Hindlimb muscle (tissue), 1 donor: ENCODE measurements around the gene RNF212. TPM values are rescaled to one million over a fixed set of nuclear protein-coding genes. Genes with fewer than 3 reads are reported as not detected.

Experiments
- DNase-seq: peaks from one replicate; pipeline ENCODE4 v3.0.0-alpha.2; 2013
- polyA plus RNA-seq: library from polyadenylated mRNA; unstranded; fragments of 120-200 nt; gene quantifications from one replicate; pipeline ENCODE4 v1.2.1, GENCODE V29; 2013; ENCODE audit not compliant: insufficient read length

RNF212 gene
- polyA plus RNA-seq, 1 donor = 3.6 TPM

- no peak for DNase-seq
These were observed 22.6 kb downstream of the RNF212 start for GRCh38 chr4:1090465-1091440.

- no peak for DNase-seq
These were observed 23.3 kb downstream of the RNF212 start for GRCh38 chr4:1090036-1090435.

- DNase-seq = no peak
These were observed 26.0 kb downstream of the RNF212 start for GRCh38 chr4:1087371-1087770.

- DNase-seq = no peak
These were observed 27.4 kb downstream of the RNF212 start for GRCh38 chr4:1086011-1086410.

GRCh38 chr4:1085404-1085799 is 28.0 kb downstream of the RNF212 start:
- DNase-seq = no peak

GRCh38 chr4:1084796-1085403 is 28.5 kb downstream of the RNF212 start:
- no peak for DNase-seq

GRCh38 chr4:1084394-1084793 is 29.0 kb downstream of the RNF212 start:
- no peak for DNase-seq

GRCh38 chr4:1082215-1083182 is 30.9 kb downstream of the RNF212 start:
- no peak for DNase-seq

GRCh38 chr4:1081689-1082040 is 31.7 kb downstream of the RNF212 start:
- DNase-seq = no peak

GRCh38 chr4:1080961-1081688 is 32.2 kb downstream of the RNF212 start:
- DNase-seq = no peak

- DNase-seq = no peak
These were observed 32.9 kb downstream of the RNF212 start for GRCh38 chr4:1080432-1080831.

GRCh38 chr4:1079711-1080265 is 33.6 kb downstream of the RNF212 start:
- no peak for DNase-seq

GRCh38 chr4:1078490-1078889 is 34.9 kb downstream of the RNF212 start:
- DNase-seq = no peak

- no peak for DNase-seq
These were observed 35.5 kb downstream of the RNF212 start for GRCh38 chr4:1077711-1078477.

- no peak for DNase-seq
These were observed 37.3 kb downstream of the RNF212 start for GRCh38 chr4:1075809-1076699.

GRCh38 chr4:1075225-1075624 is 38.1 kb downstream of the RNF212 start:
- no peak for DNase-seq

- no peak for DNase-seq
These were observed 39.3 kb downstream of the RNF212 start for GRCh38 chr4:1074077-1074476.

- DNase-seq = no peak
These were observed 40.4 kb downstream of the RNF212 start for GRCh38 chr4:1072830-1073446.

GRCh38 chr4:1069394-1069793 is 44.0 kb downstream of the RNF212 start:
- DNase-seq = no peak
